OCI-LY1 (cell line): ENCODE measurements around the gene DMAC2L.
"Not testable (repeated sequence)": the region's sequence is repeated elsewhere in the genome, so short reads cannot be mapped to it uniquely, and the experiment has no call there.

Experiments
- H2AFZ ChIP-seq: fragments of 200-600 bp; sonication (generic), shearing (Covaris generic); 2 replicates; pipeline ENCODE4 v1.6.0; 2014; ENCODE audit warnings: antibody characterized with exemption, mild to moderate bottlenecking, low read length
- H3F3A ChIP-seq: fragments of 200-600 bp; sonication (generic), shearing (Covaris generic); 2 replicates; pipeline ENCODE4 v1.6.0; 2014; ENCODE audit warnings: mild to moderate bottlenecking, antibody characterized with exemption, low read length, moderate library complexity; ENCODE audit not compliant: insufficient read depth
- H3K27ac ChIP-seq: fragments of 200-600 bp; sonication (generic); 2 replicates; pipeline ENCODE4 v1.5.1; 2014; ENCODE audit warnings: low read length, mixed run types, mild to moderate bottlenecking, low read depth; ENCODE audit not compliant: poor library complexity, severe bottlenecking
- H3K27me3 ChIP-seq: fragments of 200-600 bp; sonication (generic); 2 replicates; pipeline ENCODE4 v1.6.0; 2014; ENCODE audit warnings: antibody characterized with exemption, mild to moderate bottlenecking, low read length, moderate library complexity; ENCODE audit not compliant: insufficient read depth
- H3K36me3 ChIP-seq: fragments of 200-600 bp; sonication (generic); 2 replicates; pipeline ENCODE4 v1.6.1; 2014; ENCODE audit warnings: mild to moderate bottlenecking, antibody characterized with exemption, low read length, moderate library complexity, mixed read lengths; ENCODE audit not compliant: insufficient read depth
- H3K4me1 ChIP-seq: fragments of 200-600 bp; sonication (generic); 2 replicates; pipeline ENCODE4 v1.5.1; 2014; ENCODE audit warnings: mild to moderate bottlenecking, low read length, moderate library complexity; ENCODE audit not compliant: insufficient read depth, severe bottlenecking
- H3K4me2 ChIP-seq: fragments of 200-600 bp; sonication (generic), shearing (Covaris generic); 2 replicates; pipeline ENCODE4 v1.6.1; 2014; ENCODE audit warnings: low read length
- H3K4me3 ChIP-seq: fragments of 200-600 bp; sonication (generic); 2 replicates; pipeline ENCODE4 v1.5.1; 2014; ENCODE audit warnings: low read length, low read depth, mild to moderate bottlenecking, mixed read lengths; ENCODE audit not compliant: poor library complexity, severe bottlenecking
- H3K79me2 ChIP-seq: fragments of 200-600 bp; shearing (Covaris generic); 2 replicates; pipeline ENCODE4 v1.6.1; 2016; ENCODE audit warnings: mixed run types, low read length, mixed read lengths; ENCODE audit not compliant: insufficient read depth
- H3K9ac ChIP-seq: fragments of 200-600 bp; sonication (generic), shearing (Covaris generic); 2 replicates; pipeline ENCODE4 v1.6.1; 2014; ENCODE audit warnings: mild to moderate bottlenecking, low read length, mixed read lengths
- H3K9me2 ChIP-seq: fragments of 200-600 bp; sonication (generic), shearing (Covaris generic); 2 replicates; pipeline ENCODE4 v1.6.1; 2014; ENCODE audit warnings: low read depth, mild to moderate bottlenecking, low read length, mixed read lengths
- H3K9me3 ChIP-seq: fragments of 200-600 bp; shearing (Covaris generic); 2 replicates; pipeline ENCODE4 v1.6.1; 2014; ENCODE audit warnings: low read length, mixed read lengths
- H4K20me1 ChIP-seq: fragments of 200-600 bp; sonication (generic), shearing (Covaris generic); 2 replicates; pipeline ENCODE4 v1.6.0; 2016; ENCODE audit warnings: mild to moderate bottlenecking, low read length; ENCODE audit not compliant: insufficient read depth
- CTCF ChIP-seq: fragments of 200-600 bp; sonication (generic), shearing (Covaris generic); IDR thresholded peaks from 2 replicates; pipeline ENCODE4 v1.5.1; 2017; ENCODE audit warnings: mild to moderate bottlenecking, antibody characterized with exemption, low read length, moderate library complexity, mixed read lengths
- EZH2 ChIP-seq: fragments of 200-600 bp; sonication (generic), shearing (Covaris generic); IDR thresholded peaks from 2 replicates; pipeline ENCODE4 v1.8.0; 2017; ENCODE audit warnings: borderline replicate concordance, mixed run types, mild to moderate bottlenecking, antibody characterized with exemption, low read length, moderate library complexity, mixed read lengths

Gene DMAC2L

GRCh38 chr14:50360093-50360492 lies 48.0 kb downstream of the DMAC2L start:
- Histone ChIP-seq H3K9me2 (no peaks in the 10 kb centered on the region), H3K9me3 (no peaks in the 10 kb centered on the region)

GRCh38 chr14:50360851-50361250 lies 48.7 kb downstream of the DMAC2L start:
- H3K4me2 ChIP-seq = no peak overlapping the region
- no peaks in the 10 kb centered on the region for H3K9me2 ChIP-seq
- no peaks in the 10 kb centered on the region for H3K9me3 ChIP-seq
- H3K9ac ChIP-seq = no peak overlapping the region
- no peaks in the 10 kb centered on the region for H3F3A ChIP-seq
- H3K4me3 ChIP-seq = no peak overlapping the region
- peaks cover 20% of the 10 kb centered on the region for H3K4me1 ChIP-seq
- no peaks in the 10 kb centered on the region for H3K27me3 ChIP-seq
- TF ChIP-seq CTCF (no peak), EZH2 (no peak)
- H2AFZ ChIP-seq = no peak overlapping the region
- H3K79me2 ChIP-seq = no peaks in the 10 kb centered on the region
- H3K36me3 ChIP-seq = no peaks in the 10 kb centered on the region
- H4K20me1 ChIP-seq = no peaks in the 10 kb centered on the region
- no peak overlapping the region for H3K27ac ChIP-seq

More at GRCh38 chr14:50360093-50360492, 48.0 kb downstream of the DMAC2L start:
- no peaks in the 10 kb centered on the region for H3K27me3 ChIP-seq
- no peak overlapping the region for H3K9ac ChIP-seq
- H3K4me3 ChIP-seq = no peak overlapping the region
- peaks cover 20% of the 10 kb centered on the region for H3K4me1 ChIP-seq
- no peaks in the 10 kb centered on the region for H4K20me1 ChIP-seq
- H3K36me3 ChIP-seq = no peaks in the 10 kb centered on the region
- no peaks in the 10 kb centered on the region for H3F3A ChIP-seq
- no peak for TF ChIP-seq EZH2
- TF ChIP-seq CTCF = no peak
- H2AFZ ChIP-seq = no peak overlapping the region
- H3K27ac ChIP-seq = no peak overlapping the region
- H3K79me2 ChIP-seq = no peaks in the 10 kb centered on the region
- no peak overlapping the region for H3K4me2 ChIP-seq

GRCh38 chr14:50361473-50362403 lies 49.6 kb downstream of the DMAC2L start:
- not testable (repeated sequence) for H3K4me3 ChIP-seq, H2AFZ ChIP-seq, H3K9me3 ChIP-seq, H4K20me1 ChIP-seq, H3K4me2 ChIP-seq, H3K27ac ChIP-seq, H3K9ac ChIP-seq, H3K9me2 ChIP-seq, H3F3A ChIP-seq, H3K79me2 ChIP-seq, H3K27me3 ChIP-seq, H3K36me3 ChIP-seq
- H3K4me1 ChIP-seq = peaks cover 22% of the 10 kb centered on the region
